ENCODE data around the gene CENATAC.

GRCh38 chr11:118998822-118999221 lies 884 bp downstream of the CENATAC start:
- TF ChIP-seq CTCF (IDR thresholded peaks at IDR 0.05; ENCODE audit: low read length) (no peak), EZH2 (IDR thresholded peaks at IDR 0.05; ENCODE audit: borderline replicate concordance, low read length) (no peak)
